Gastroesophageal sphincter (tissue), 4 donors: Measurements from ENCODE around the gene DENND6B. TPM values are rescaled to one million over a fixed set of nuclear protein-coding genes. Genes with fewer than 3 reads are reported as not detected.

Source experiments
- ATAC-seq: fragments of 150-250 bp; one replicate; pipeline ENCODE4 v1.9.1; 2016; ENCODE audit warnings: mild to moderate bottlenecking, moderate library complexity
- H3K27ac ChIP-seq, 4 donors: fragments of 200-600 bp; sonication (generic) in 3 of 4; 1 replicate in 3 of 4; 2 replicates in 1 of 4; pipeline ENCODE4 v1.5.1; 2016 to 2019
- H3K27me3 ChIP-seq: fragments of 200-600 bp; sonication (generic); one replicate; pipeline ENCODE4 v1.5.1; 2019
- H3K36me3 ChIP-seq, 2 donors: fragments of 200-600 bp; sonication (generic); one replicate each; pipeline ENCODE4 v1.5.1; 2019; ENCODE audit warnings: control low read depth in 1 of 2
- H3K4me1 ChIP-seq, 3 donors: fragments of 200-600 bp; sonication (generic); 1 replicate in 2 of 3; 2 replicates in 1 of 3; pipeline ENCODE4 v1.5.1; 2016 to 2019; ENCODE audit warnings: control low read depth in 2 of 3
- H3K4me3 ChIP-seq, 2 donors: fragments of 200-600 bp; sonication (generic); one replicate each; pipeline ENCODE4 v1.5.1; 2019; ENCODE audit warnings: mild to moderate bottlenecking in 1 of 2, moderate library complexity in 1 of 2
- H3K9me3 ChIP-seq, 3 donors: fragments of 200-600 bp; sonication (generic); one replicate each; pipeline ENCODE4 v1.5.1; 2017 to 2019; ENCODE audit warnings: control low read depth in 2 of 3
- EP300 ChIP-seq: sonication (generic); formaldehyde crosslinking; IDR thresholded peaks from one replicate; pipeline ENCODE4 v1.6.1; 2017; ENCODE audit warnings: antibody characterized with exemption, mild to moderate bottlenecking
- POLR2A ChIP-seq, 2 donors: fragments of 450-650 bp; IDR thresholded peaks; one replicate each; pipeline ENCODE4 v1.6.1; 2017; ENCODE audit warnings: antibody characterized with exemption in 2 of 2, mild to moderate bottlenecking in 2 of 2, moderate library complexity in 1 of 2
- POLR2AphosphoS5 ChIP-seq: sonication (generic); formaldehyde crosslinking; IDR thresholded peaks from one replicate; pipeline ENCODE4 v1.6.1; 2017; ENCODE audit warnings: antibody characterized with exemption
- WGBS, 2 donors: methylation state at CpG; one replicate each; pipeline ENCODE4 v1.1.5; 2018; ENCODE audit warnings: low coverage in 1 of 2; 5-methylcytosine and 5-hydroxymethylcytosine counted together
- total RNA-seq, 4 donors: library from RNA; depleted of rRNA; stranded (reverse); fragments of >200 nt; gene quantifications; one replicate each; pipeline ENCODE4 v1.1.0, GENCODE V29; 2016
- TF ChIP-seq, protein P1 (sequence below), 4 experiments: fragments of 200-600 bp in 2 of 4; fragments of 450-650 bp in 2 of 4; sonication (generic) in 1 of 4; IDR thresholded peaks; one replicate each; pipeline ENCODE4 v1.5.1; 2017 to 2019; ENCODE audit warnings: antibody characterized with exemption in 4 of 4, mild to moderate bottlenecking in 2 of 4, moderate library complexity in 2 of 4

The DENND6B gene
- total RNA-seq, 4 donors from 2014 or later: 2.0 to 4.8 (median 2.8) TPM

DNA sequence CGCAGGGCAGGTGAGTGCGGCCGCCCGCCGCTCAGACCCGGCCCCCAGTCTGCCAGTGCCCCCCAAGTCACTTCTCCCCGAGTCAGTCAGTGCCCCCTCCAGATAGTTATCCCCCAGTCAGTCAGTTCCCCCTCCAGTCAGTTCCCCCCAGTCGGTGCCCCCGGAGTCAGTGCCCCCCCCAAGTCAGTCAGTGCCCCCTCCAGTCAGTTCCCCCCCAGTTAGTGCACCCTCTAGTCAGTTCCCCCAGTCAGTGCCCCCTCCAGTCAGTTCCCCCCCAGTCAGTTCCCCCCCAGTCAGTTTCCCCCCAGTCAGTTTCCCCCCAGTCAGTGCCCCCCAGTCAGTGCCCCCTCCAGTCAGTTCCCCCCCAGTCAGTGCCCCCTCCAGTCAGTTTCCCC lies 16.7 kb upstream of the DENND6B start:
- no CpG with 5 or more reads among the region's 9 CpGs for WGBS, 2 donors
- H3K27me3 ChIP-seq: no peaks in the 10 kb centered on the region
- peak overlapping the region; percentile 65 to 95 (median 85) for H3K27ac ChIP-seq
- ATAC-seq: no peak
- H3K9me3 ChIP-seq: no peaks in the 10 kb centered on the region
- H3K4me3 ChIP-seq: peak overlapping the region; percentile 92 to 97
- H3K4me1 ChIP-seq: peaks cover 0 to 39% (median 2%) of the 10 kb centered on the region in 3 donors
- no peaks in the 10 kb centered on the region for H3K36me3 ChIP-seq
- no peak for TF ChIP-seq POLR2A (IDR thresholded peaks at IDR 0.05)
- no peak for TF ChIP-seq EP300
- TF ChIP-seq, protein P1, sequence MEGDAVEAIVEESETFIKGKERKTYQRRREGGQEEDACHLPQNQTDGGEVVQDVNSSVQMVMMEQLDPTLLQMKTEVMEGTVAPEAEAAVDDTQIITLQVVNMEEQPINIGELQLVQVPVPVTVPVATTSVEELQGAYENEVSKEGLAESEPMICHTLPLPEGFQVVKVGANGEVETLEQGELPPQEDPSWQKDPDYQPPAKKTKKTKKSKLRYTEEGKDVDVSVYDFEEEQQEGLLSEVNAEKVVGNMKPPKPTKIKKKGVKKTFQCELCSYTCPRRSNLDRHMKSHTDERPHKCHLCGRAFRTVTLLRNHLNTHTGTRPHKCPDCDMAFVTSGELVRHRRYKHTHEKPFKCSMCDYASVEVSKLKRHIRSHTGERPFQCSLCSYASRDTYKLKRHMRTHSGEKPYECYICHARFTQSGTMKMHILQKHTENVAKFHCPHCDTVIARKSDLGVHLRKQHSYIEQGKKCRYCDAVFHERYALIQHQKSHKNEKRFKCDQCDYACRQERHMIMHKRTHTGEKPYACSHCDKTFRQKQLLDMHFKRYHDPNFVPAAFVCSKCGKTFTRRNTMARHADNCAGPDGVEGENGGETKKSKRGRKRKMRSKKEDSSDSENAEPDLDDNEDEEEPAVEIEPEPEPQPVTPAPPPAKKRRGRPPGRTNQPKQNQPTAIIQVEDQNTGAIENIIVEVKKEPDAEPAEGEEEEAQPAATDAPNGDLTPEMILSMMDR (IDR thresholded peaks at IDR 0.05): no peak
- TF ChIP-seq POLR2AphosphoS5: no peak

DNA sequence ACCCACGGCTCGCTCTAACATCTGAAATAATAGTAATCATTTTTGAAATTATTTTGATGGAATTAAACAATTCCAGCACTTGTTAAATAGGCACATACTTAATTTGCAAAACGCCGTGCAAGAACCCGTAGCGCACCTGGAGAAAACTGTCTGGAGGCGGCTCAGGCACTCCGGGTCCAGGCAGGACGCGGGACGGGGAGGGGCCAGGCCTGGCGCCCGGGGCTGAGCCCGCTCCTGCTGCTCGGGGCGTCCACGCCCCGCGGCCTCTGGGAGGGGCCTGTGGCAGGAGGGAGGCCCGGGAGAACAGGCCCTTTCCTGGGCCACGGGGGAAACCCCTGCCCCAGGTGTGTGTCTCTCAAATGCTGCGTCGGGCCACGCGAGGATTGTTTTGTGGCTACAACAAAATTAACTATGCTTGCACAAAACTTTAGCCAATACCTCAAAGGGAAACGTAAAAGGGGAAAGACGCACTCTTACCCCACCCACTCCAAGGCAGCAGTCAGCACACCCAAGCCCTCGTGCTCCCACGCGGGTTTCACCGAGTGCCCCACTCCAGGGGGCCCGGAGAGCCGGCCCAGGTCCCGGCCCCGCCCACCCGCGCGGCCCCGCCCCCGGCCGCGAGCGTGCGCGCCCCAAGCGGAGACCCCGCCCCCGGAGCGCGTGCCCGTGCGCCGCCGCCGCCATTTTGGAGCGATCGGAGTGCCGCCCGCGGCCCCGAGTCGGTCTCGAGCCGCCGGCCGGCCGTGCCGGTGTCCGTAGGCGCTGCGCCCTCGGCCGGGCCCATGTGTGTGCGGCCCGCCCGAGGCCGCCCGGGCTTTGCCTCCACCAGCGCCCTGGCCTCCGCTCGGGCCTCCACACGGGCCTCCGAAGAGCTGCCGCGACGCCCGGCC lies 16.1 kb upstream of the DENND6B start, which contains the start of gene PPP6R2:
PPP6R2 (plus strand) TSS at position 677 of the 890 bp plus-strand sequence. CDS start 50,582 bp downstream, outside the sequence.
- peak; percentile 87 for ATAC-seq
- Histone ChIP-seq H3K4me1 (peaks cover 0 to 33% (median 2%) of the 10 kb centered on the region in 3 donors), H3K9me3 (no peaks in the 10 kb centered on the region), H3K36me3 (no peaks in the 10 kb centered on the region), H3K27ac (peak within 1 kb of the TSS; percentile 65 to 95 (median 85)), H3K4me3 (peak within 1 kb of the TSS; percentile 92 to 97), H3K27me3 (no peaks in the 10 kb centered on the region)
- TF ChIP-seq, protein P1 (IDR thresholded peaks at IDR 0.05): peak in 1 of 4 experiments; percentile 10
- TF ChIP-seq POLR2A (IDR thresholded peaks at IDR 0.05) (peak; percentile 24 to 41), EP300 (no peak), POLR2AphosphoS5 (no peak)
- 0 to 1% methylated on average over 5 to 16 of the region's 87 CpGs for WGBS, 2 donors

DNA sequence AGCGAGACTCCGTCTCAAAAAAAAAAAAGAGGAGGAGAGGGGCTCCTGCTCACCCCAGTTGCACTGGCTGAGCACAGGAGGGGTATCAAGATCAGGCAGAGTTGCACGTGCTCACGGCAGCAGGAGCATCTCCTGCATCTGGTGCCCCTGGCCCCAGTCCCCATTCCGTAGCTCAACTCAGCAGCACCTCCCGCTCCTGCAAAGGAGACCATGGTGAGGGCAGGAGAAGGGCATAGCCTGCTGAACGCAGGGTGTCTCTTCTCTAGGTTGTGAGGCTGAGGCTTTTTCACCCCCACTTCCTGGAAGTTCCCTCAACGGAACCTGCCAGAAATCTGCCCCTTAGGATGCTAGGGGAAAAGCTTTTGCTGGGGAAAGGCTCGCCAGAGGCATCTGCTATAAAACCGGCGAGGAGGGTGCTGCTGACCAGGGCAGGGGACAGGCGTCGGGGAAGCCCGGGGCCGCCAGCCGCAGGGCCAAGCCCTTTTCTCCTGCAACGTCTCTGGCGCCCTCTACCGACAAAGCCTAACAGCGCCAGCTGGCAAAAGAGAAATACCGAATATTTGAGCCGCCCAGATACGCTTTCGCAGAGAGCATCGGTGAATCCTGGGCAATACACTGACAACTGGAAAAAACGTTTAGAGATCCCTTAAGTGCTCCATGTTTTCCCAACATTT lies 15.3 kb upstream of the DENND6B start:
- H3K27me3 ChIP-seq: no peaks in the 10 kb centered on the region
- peak overlapping the region in 3 of 4 donors; percentile 84 to 95 (median 86) for H3K27ac ChIP-seq
- peak; percentile 81 for ATAC-seq
- H3K9me3 ChIP-seq: no peaks in the 10 kb centered on the region
- TF ChIP-seq POLR2A (IDR thresholded peaks at IDR 0.05) (no peak), EP300 (no peak), POLR2AphosphoS5 (peak; percentile 47)
- TF ChIP-seq, protein P1 (IDR thresholded peaks at IDR 0.05): peak in 3 of 4 experiments; percentile 95
- no peaks in the 10 kb centered on the region for H3K36me3 ChIP-seq
- peak overlapping the region; percentile 92 to 97 for H3K4me3 ChIP-seq
- 0% methylated on average over 7 of the region's 26 CpGs for WGBS, 2 donors
- peaks cover 0 to 25% (median 2%) of the 10 kb centered on the region in 3 donors for H3K4me1 ChIP-seq

DNA sequence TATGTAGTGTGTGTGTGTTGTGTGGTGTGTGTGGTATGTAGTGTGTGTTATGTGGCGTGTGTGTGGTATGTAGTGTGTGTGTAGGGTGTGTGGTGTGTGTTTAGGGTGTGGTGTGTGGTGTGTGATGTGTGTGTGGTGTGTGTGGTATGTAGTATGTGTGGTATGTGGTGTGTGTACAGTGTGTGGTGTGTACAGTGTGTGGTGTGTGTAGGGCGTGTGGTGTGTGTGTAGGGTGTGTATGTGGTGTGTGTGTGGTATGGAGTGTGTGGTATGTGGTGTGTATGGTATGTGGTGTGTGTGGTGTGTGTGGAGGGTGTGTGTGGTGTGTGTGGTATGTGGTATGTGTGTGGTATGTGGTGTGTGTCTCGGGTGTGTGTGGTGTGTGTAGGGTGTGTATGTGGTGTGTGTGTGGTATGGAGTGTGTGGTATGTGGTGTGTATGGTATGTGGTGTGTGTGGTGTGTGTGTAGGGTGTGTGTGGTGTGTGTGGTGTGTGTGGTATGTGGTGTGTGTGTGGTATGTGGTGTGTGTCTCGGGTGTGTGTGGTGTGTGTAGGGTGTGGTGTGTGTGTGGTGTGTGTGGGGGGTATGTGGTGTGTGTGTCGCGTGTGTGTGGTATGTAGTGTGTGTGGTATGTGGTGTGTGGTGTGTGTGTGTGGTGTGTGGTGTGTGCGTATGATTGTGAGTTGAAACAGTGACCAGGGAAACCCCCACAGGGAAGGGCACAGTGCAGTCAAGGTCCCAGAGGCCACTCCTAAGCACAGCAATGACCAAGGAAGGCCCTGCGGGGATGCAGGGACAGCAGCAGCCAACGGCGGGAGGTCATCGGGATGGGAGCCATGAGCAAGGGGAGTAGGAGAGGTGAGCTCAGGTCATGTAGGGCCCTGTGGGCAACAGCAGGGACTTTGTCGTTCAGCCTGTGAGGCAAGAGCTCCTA lies 13.4 kb upstream of the DENND6B start:
- Histone ChIP-seq H3K27me3 (no peaks in the 10 kb centered on the region), H3K4me1 (peaks cover 0 to 12% (median 0%) of the 10 kb centered on the region in 3 donors), H3K27ac (no peak overlapping the region), H3K36me3 (no peaks in the 10 kb centered on the region), H3K4me3 (no peak overlapping the region), H3K9me3 (no peaks in the 10 kb centered on the region)
- no peak for ATAC-seq
- WGBS, 2 donors: 67 to 89% methylated on average over 8 to 12 of the region's 12 CpGs
- TF ChIP-seq POLR2A (IDR thresholded peaks at IDR 0.05): no peak
- TF ChIP-seq POLR2AphosphoS5: no peak
- TF ChIP-seq EP300: no peak
- TF ChIP-seq, protein P1 (IDR thresholded peaks at IDR 0.05): no peak
